HG02852 (cell line): ENCODE measurements around the gene AP1S2.
"Not testable (repeated sequence)": the region's sequence is repeated elsewhere in the genome, so short reads cannot be mapped to it uniquely, and the experiment has no call there.

Experiments used
- ATAC-seq: cut with Tn5 transposase; IDR thresholded peaks from one replicate; pipeline ENCODE4 v1.9.1; 2021; ENCODE audit warnings: mild to moderate bottlenecking, moderate library complexity; ENCODE audit not compliant: unreplicated experiment

AP1S2 gene

DNA sequence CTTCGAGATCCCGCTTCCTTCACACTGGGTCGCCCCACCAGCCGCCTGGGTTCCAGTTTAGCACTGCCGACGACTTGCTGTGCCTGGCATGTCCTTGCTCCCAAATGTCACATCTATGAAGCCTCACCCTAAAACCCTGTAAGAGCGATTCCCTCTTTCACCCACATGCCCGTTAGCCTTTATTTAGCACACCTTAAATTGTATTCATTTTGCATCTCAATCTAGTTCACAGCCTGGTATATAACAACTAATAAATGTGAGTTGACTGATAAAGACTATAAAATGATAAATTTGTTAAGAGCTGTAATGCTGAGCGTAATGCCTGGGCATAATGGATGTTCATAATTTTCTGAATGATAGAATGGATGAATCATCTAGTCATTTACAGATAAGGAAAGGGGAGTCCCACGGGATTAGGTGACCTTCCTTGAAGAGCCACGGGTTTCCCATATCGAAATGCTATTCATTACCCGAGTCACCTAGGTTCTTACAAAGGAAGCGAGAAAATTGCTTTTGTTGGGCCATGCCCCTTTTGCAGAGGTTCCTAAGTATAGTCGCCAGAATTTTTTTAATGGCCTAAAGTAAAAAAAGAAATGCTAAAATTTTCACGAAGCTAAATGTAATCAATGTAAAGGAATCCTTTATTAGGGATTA, 1.1 kb upstream of the AP1S2 start:
- ATAC-seq, result no peak

GRCh38 chrX:15854080-15854655, 445 bp downstream of the AP1S2 start:
- ATAC-seq, result peak; percentile 31

DNA sequence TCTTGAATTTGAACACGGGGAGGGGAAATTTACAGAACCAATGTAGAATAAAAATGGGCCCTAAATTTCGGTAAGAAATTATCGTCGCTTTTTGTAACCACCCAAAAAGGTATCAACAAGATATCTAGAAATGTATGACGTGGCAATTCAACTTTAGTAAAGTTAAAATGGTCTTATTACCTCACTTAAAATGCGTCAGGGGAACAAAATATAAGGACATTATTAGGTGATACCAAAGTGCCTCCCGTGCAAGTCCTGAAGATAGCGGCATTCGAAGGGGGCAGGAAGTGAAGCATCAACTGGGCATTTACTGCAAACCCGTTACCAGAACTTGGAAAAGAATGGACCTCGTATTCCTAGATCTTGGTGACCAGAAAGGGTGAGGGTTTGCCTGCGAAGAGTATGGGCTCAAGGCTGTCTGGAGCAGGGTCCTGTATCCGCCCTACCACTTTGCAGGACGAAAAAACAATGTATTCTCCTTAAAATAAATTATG, 980 bp downstream of the AP1S2 start:
- no peak for ATAC-seq

DNA sequence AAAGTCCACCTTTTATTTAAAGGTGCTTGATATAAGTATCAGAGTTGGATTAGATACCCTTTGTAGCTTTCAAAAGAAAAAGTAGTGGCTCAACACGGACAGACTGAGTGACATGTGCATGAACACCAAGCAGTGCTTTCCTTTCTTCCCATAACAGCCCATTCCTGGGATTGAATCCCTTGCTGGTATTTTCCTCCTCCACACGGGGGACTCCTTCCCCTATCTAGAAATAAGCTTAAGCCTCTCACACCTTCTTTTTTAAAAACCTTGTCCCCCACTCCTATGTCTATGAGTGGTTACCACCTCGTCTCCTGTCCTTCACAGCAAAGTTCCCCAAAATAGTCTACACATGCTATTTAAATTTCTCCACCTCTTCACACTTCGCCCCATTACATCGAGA, 5.1 kb downstream of the AP1S2 start:
- no peak for ATAC-seq

DNA sequence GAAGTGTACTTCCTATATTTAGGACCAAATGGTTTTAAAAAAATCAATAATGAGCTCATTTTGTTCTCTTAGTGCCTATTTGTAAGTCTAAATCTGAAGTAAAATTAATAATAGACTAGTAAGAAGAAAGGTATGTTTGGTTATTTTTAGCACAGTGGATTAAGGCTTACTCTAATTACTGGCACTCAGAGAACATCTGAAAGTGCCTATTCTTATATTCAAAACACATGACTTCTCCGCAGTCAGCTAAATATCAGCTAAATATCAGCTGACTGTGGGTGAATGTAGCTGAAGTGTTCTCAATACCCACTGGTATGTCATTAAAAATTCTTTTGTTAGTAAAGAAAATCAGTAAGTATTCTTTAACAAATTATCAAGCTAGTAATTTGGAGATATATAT, 6.0 kb downstream of the AP1S2 start:
- ATAC-seq, result no peak

DNA sequence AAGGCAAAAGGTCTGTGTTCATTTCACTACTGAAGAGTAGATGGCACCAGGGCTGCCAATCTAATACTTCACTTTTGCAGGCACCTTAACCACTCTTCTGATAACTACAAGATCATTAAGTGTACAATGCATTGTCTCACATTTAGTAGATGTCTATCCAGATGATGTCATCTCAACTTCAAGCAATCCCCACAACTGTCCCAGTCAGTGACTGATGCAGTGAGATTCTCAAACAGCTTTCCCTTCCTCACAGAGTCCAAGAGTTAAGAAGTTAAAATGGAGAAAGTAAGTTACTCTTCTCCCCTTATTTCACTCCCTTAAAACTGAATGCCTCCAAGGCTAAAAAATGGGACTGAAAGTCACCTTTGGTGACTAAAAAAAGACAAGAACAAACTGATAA, 10.7 kb downstream of the AP1S2 start:
- ATAC-seq, result no peak

DNA sequence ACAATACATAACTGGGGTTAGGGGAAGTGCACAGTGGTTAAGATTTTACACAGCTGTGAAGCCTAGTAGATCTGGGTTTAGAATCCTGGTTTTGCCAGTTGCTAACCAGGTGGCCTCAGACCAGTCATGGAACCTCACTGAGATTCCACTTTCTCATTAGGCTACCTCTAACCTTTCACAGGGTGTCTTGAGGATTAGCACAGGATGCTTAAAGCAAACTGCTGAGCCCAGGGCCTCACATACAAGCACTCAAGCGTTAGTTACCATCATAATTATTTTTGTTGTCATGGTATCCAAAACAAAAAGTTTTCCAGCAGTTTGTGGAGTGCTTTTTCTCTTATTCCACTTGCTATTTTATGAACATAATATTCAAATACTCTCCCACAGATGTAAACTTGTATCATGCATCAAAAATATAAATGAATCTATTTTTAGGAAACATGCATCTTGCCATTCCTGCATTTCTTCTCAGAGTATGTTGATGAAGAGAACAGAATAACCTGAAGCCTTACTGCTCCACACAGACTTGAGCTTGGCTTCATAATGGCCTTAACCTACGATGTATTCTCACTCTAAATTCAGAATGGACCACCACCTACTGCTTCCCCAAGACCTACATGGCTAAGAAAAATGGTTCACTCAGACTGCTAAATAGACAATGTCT, 12.6 kb downstream of the AP1S2 start:
- no peak for ATAC-seq

GRCh38 chrX:15838017-15838416, 16.6 kb downstream of the AP1S2 start:
- ATAC-seq, result no peak

DNA sequence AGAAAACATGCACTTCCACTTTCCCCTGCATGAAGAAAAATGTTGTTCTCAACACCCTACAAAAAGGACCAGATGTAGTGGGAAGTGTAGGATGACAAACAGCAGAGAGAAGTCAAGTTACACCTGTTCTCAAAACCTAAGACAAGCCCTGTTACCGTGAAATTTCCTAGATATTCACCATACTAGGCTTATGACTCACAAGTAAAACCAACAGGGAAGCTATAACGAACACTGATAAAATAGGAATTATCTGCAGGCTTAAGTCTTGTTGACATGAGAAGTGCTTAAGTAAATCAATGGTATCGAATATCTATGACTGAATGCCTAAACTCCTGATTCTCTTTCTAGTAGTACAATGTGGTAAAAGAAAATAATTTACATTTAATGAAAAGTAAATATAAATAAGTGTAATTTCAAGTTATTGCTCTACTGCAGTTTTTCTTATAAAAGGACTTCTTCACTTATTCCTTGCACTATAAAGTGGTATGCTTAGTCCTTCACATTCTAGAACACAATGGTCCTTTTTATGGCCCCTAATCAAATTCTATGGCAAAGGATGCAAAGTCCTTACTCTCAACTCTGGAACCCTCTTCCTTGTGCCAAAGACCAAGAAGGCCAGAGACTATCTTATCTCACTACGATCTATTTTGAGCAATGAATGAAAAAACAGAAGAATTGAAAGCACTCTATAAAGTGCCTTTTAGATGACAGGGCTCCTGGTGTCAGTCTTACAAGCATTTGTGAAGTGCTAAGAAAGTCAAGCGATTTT, 19.6 kb downstream of the AP1S2 start:
- ATAC-seq, result no peak

GRCh38 chrX:15834053-15834452, 20.6 kb downstream of the AP1S2 start:
- ATAC-seq, result no peak

GRCh38 chrX:15831347-15831746, 23.3 kb downstream of the AP1S2 start:
- ATAC-seq, result not testable (repeated sequence)

GRCh38 chrX:15829217-15829616, 25.4 kb downstream of the AP1S2 start:
- ATAC-seq, result no peak

DNA sequence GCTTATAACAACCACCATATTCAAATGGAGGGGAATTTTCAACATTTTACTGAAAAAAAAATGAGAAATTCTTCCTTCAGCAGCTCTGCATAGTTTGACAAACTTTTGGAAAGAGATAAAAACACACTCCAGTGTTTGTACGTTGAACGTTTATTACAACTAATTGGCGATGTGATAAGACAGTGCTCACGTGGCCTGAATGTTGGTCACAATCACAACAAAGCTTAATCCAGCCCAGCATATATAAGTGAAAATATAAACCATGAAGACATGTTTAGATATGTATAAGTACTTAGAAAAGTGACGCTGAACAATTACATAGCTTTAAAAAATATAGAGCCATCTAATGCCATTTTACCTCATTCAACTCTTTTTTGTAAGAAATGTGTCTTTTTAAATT, 28.7 kb downstream of the AP1S2 start:
- no peak for ATAC-seq

DNA sequence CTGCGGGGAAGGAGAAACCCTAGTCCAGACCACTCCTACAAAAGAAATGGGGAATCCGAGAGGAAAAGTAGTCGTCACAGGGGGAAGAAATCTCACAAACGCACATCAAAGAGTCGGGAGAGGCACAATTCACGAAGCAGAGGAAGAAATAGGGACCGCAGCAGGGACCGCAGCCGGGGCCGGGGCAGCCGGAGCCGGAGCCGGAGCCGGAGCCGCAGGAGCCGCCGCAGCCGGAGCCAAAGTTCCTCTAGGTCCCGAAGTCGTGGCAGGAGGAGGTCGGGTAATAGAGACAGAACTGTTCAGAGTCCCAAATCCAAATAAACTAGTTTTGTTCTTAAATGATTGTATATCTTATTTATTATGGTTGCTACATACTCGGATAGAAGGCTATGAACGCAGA, 31.7 kb downstream of the AP1S2 start:
- no peak for ATAC-seq

- no peak for ATAC-seq
Observed at GRCh38 chrX:15820106-15821073, 34.2 kb downstream of the AP1S2 start.

DNA sequence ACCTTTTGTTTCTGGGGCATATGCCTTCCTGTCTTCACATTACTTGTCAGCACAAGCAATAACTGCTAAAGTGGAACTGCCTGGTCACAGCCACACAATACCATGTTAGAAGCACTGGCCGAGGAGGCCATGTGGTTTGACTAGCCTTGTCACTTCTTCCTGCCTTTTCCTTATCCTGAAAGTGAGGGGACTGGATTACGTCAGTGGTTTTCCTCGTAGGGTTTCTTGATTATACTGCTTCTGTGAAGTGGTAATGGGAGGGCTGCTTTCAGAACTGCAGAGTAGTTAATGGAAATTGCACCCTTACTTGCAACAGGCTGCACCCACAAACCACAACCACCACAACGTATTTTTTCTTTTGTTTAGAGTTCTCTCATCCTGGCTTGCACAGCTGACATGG, 37.7 kb downstream of the AP1S2 start:
- ATAC-seq, result peak; percentile 50

- ATAC-seq, result no peak
Observed at GRCh38 chrX:15816438-15816809, 38.2 kb downstream of the AP1S2 start.

DNA sequence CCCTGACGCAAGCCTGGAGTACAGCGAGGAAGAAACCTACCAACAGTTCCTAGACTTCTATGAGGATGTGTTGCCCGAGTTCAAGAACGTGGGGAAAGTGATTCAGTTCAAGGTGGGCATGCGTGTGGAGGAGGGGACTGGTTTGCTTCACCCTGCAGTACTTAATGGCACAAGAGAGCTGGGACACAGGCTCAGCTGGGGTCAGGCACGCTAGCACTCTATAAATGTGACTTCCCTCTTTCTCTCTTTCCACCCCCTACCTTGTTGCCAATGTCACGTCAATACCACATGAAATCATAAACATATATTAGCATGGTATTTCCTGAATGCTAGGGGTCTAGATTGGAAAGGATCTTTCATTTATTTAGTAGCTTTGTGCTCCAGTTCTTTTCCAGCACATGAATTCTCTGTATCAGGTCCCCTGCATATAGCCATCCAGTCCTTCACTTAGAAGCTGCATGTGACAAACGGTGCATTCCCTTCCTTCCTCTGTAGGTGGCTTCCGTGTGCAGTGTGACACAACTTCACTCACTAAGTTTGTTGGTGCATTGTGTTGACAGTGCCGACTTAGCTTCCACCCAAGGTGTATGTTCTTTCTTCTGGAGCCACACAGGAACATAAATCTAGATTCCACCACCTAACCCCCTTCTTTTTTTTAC, 38.7 kb downstream of the AP1S2 start:
- ATAC-seq, result peak; percentile 80

DNA sequence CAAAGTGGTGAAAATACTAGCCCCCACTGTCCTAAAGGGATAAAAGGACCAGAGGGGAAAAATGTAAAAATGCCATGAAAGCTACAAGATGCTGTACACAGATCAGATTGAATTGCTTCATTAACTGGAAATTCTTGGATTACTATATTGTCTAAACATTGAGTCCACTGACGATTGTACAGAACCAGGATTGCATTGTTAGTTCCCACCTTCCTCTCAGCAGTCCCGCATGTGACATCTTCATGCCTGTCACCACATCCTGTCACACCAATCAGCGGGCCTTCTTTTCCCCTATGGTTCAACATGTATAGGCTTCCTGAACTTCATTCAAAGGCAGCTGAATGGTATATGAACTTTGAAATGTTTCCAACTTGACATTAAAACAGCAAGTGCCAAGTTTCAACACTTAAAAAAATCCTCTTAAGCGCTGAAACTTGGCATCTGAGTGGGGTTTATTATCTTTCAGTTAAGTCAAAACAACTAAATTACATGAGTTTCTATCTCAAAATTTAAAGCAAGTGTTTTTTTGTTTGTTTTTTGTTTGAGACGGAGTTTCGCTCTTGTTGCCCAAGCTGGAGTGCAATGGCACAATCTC, 39.7 kb downstream of the AP1S2 start:
- no peak for ATAC-seq

- no peak for ATAC-seq
Observed at GRCh38 chrX:15813416-15813815, 41.2 kb downstream of the AP1S2 start.
